HG03097 (cell line): Measurements from ENCODE around the gene AXIN2.
"Not testable (repeated sequence)": the region's sequence is repeated elsewhere in the genome, so short reads cannot be mapped to it uniquely, and the experiment has no call there.

Source experiments
- ATAC-seq: cut with Tn5 transposase; IDR thresholded peaks from one replicate; pipeline ENCODE4 v1.9.1; 2021; ENCODE audit not compliant: unreplicated experiment, low FRiP score

Gene AXIN2

GRCh38 chr17:65487990-65488389 is 73.5 kb downstream of the AXIN2 start:
- ATAC-seq, result no peak

GRCh38 chr17:65487161-65487560 is 74.3 kb downstream of the AXIN2 start:
- no peak for ATAC-seq

DNA sequence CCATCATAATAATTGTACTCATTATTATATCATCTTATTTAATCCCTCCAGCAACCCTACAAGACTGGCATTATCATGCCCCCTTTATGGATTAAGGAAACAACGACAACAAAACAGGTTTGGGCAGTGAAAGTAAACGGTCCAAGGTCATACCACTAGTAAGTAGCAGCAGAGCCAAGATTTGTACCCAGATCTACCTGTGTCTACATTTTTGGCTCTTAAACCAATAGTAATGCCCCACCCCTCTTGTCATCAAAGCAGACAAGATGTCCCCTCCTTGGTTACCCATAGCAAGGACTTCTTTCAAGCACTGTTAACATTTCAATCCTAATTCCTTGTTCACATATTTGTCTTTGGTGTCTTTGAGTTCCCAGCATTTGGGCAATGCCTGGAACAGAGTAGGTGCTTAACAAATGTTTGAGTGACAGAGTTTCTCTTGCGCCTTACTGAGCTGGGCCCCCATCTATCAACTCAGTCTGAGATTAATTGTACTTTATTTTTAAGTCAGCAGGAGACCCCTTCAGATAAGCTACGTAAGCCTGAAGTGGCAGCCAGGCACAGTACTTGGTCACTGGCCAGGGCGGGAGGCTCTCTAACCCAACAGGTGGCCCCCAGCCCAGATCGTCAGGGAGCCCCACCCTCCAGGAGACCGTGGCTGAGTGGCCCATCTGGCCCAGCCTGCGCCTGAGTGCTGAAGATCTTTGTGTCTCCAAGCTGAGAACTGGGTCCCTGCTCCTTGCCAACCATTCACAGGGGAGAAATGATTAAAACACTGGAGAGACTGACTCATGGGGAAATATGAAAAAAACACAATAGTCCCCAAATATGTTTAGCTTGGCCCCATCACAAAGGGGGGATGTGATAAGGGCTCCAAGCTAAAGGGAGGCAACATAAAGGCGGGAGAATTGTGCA is 75.8 kb downstream of the AXIN2 start:
- ATAC-seq, result no peak

- not testable (repeated sequence) for ATAC-seq
Measured at GRCh38 chr17:65484405-65484804, 77.0 kb downstream of the AXIN2 start.

GRCh38 chr17:65483438-65483837 is 78.0 kb downstream of the AXIN2 start:
- no peak for ATAC-seq

DNA sequence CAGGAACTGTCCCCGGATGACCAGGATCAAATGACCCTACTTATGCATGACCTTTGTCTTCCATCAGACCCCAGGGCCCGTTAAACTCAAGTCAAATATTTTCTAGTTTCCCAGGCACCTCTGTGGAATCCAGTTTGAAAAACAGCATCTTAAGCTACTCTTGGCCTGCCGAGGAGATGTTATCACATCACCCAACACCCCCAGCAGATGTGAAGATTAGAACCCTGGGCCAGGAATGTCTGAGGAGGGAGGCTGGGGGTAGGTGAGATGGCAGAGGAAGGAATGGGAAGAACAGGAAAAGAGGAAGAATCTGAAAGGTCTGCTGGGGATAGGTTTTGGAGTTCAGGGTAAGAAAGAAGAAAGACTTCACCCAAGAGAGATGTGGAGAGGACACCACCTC is 79.2 kb downstream of the AXIN2 start:
- ATAC-seq, result no peak

DNA sequence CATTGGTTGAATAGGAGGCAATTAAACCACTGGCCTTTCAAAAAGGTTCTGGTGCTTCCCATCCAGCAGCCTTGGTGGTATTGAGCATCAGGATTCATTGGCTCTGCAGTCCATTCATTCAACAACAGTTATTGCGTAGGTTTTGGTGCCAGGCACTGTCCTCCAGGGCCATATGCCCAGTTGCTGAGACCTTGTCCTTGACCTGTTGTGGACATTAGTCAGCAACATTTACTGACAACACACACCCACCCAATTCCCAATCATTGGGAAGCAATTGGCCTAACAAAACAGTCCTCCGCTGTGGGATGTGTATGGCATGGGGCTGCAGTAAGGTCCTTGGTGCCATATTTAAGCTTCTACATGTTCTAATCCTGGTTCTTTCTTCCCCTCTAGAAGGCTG is 82.2 kb downstream of the AXIN2 start:
- no peak for ATAC-seq
